Smooth muscle cell (in vitro differentiated cells): ENCODE measurements around the gene ZCCHC4. TPM values are rescaled to one million over a fixed set of nuclear protein-coding genes. Genes with fewer than 3 reads are reported as not detected.

Source experiments
- DNase-seq: peaks from one replicate; lab custom pipeline; 2025; ENCODE audit not compliant: unreplicated experiment; lab: John Stamatoyannopoulos, UW
- H2AFZ ChIP-seq: fragments of 200-600 bp; sonication (generic); 2 replicates; pipeline ENCODE4 v1.6.0; 2016; ENCODE audit warnings: antibody characterized with exemption, low read depth, mild to moderate bottlenecking
- H3F3A ChIP-seq: fragments of 200-600 bp; sonication (generic); 2 replicates; pipeline ENCODE4 v1.6.0; 2017; ENCODE audit warnings: antibody characterized with exemption, low read depth
- H3K27ac ChIP-seq: fragments of 200-600 bp; sonication (generic); 2 replicates; pipeline ENCODE4 v1.5.1; 2016; ENCODE audit warnings: low read depth, mild to moderate bottlenecking
- H3K27me3 ChIP-seq: fragments of 200-600 bp; sonication (generic); 2 replicates; pipeline ENCODE4 v1.6.1; 2016; ENCODE audit warnings: low read depth, mild to moderate bottlenecking
- H3K36me3 ChIP-seq: fragments of 200-600 bp; sonication (generic); 2 replicates; pipeline ENCODE4 v1.5.1; 2016; ENCODE audit warnings: low read depth
- H3K4me1 ChIP-seq: fragments of 200-600 bp; sonication (generic); 2 replicates; pipeline ENCODE4 v1.5.1; 2016; ENCODE audit warnings: low read depth
- H3K4me2 ChIP-seq: fragments of 200-600 bp; sonication (generic); 2 replicates; pipeline ENCODE4 v1.6.0; 2016; ENCODE audit warnings: mild to moderate bottlenecking
- H3K4me3 ChIP-seq: fragments of 200-600 bp; sonication (generic); 2 replicates; pipeline ENCODE4 v1.5.1; 2016; ENCODE audit warnings: mild to moderate bottlenecking
- H3K79me2 ChIP-seq: fragments of 200-600 bp; sonication (generic); 2 replicates; pipeline ENCODE4 v1.6.0; 2016; ENCODE audit warnings: low read depth, mild to moderate bottlenecking
- H3K9ac ChIP-seq: fragments of 200-600 bp; sonication (generic); 2 replicates; pipeline ENCODE4 v1.6.0; 2016; ENCODE audit warnings: low read depth
- H3K9me3 ChIP-seq: fragments of 200-600 bp; sonication (generic); replicated peaks from 2 replicates; pipeline ENCODE4 v1.5.1; 2016; ENCODE audit warnings: low read depth
- H4K20me1 ChIP-seq: fragments of 200-600 bp; sonication (generic); 2 replicates; pipeline ENCODE4 v1.6.0; 2016; ENCODE audit warnings: low read depth
- WGBS: methylation state at CpG from one replicate; pipeline ENCODE4 v1.1.7; 2016; ENCODE audit warnings: low lambda C conversion rate; 5-methylcytosine and 5-hydroxymethylcytosine counted together
- polyA plus RNA-seq: library from polyadenylated mRNA; unstranded; fragments of >200 nt; fragmentation: Nextera tagmentation; extraction: Ambion mirVana; gene quantifications from 2 replicates; pipeline ENCODE4 v1.2.1, GENCODE V29; 2016
- total RNA-seq: library from RNA; depleted of rRNA; stranded (reverse); fragments of >200 nt; gene quantifications from 2 replicates; pipeline ENCODE4 v1.2.3, GENCODE V29; 2014
- TF ChIP-seq, protein P1 (sequence below): fragments of 200-600 bp; sonication (generic); IDR thresholded peaks from 2 replicates; pipeline ENCODE4 v1.5.1; 2017; ENCODE audit warnings: borderline replicate concordance, mild to moderate bottlenecking, antibody characterized with exemption; ENCODE audit not compliant: insufficient read depth, poor library complexity, severe bottlenecking

ZCCHC4 gene
- total and polyA plus RNA-seq, 2 experiments from 2014 or later, result 11.9 to 14.1 TPM

DNA sequence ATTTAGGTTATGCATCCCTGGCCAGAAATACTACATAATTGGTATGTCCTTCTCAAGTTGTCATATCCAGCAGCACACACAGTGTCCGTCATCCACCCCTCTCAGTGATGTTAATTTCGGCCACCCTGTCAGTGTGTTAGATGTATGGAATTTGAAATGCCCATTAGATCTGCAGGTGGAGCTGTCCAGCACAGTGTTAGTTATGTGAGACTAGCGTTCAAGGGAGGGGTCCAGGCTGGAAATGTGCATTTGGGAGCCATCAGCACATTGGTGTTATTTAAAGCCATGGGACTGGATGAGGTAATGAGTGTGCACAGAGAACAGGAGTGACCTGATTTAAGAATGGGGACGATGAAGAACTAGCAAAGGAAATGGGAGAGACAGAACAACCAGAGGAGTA, 86.9 kb downstream of the ZCCHC4 start:
- H3K36me3 ChIP-seq, result peaks cover 38% of the 10 kb centered on the region
- no peaks in the 10 kb centered on the region for H3K4me1 ChIP-seq
- peaks cover 12% of the 10 kb centered on the region for H3K9me3 ChIP-seq
- H4K20me1 ChIP-seq, result no peaks in the 10 kb centered on the region
- DNase-seq, result no peak
- no peaks in the 10 kb centered on the region for H3F3A ChIP-seq
- no peak overlapping the region for H3K27ac ChIP-seq
- TF ChIP-seq, protein P1, sequence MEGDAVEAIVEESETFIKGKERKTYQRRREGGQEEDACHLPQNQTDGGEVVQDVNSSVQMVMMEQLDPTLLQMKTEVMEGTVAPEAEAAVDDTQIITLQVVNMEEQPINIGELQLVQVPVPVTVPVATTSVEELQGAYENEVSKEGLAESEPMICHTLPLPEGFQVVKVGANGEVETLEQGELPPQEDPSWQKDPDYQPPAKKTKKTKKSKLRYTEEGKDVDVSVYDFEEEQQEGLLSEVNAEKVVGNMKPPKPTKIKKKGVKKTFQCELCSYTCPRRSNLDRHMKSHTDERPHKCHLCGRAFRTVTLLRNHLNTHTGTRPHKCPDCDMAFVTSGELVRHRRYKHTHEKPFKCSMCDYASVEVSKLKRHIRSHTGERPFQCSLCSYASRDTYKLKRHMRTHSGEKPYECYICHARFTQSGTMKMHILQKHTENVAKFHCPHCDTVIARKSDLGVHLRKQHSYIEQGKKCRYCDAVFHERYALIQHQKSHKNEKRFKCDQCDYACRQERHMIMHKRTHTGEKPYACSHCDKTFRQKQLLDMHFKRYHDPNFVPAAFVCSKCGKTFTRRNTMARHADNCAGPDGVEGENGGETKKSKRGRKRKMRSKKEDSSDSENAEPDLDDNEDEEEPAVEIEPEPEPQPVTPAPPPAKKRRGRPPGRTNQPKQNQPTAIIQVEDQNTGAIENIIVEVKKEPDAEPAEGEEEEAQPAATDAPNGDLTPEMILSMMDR, result no peak
- no peaks in the 10 kb centered on the region for H3K27me3 ChIP-seq
- H3K4me3 ChIP-seq, result no peak overlapping the region
- WGBS, result 97% methylated on average over 4 of the region's 4 CpGs
- H3K4me2 ChIP-seq, result no peak overlapping the region
- no peak overlapping the region for H2AFZ ChIP-seq
- H3K79me2 ChIP-seq, result no peaks in the 10 kb centered on the region
- H3K9ac ChIP-seq, result no peak overlapping the region

DNA sequence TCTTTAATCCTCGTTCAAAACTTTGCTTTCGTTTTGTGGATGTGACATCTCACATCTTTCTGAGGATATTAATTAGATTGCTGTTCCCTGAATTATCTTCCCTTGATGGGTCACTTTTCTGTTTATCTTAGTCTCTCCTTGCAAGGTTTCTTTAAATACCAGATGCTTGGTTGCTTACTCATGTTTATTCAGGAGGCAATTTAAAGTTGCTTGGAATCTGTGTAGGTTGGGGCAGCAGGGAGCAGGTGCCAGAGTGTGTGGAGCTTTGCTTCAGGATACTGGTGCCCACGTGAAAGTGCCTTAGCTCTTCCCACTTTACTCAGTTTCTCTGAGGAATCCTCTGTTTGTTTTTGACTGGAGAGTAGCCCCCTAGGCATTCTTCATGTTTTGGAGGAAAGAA, 88.5 kb downstream of the ZCCHC4 start:
- WGBS, result 91% methylated on average over 3 of the region's 3 CpGs
- Histone ChIP-seq H3K9ac (no peak overlapping the region), H3K4me2 (no peak overlapping the region), H3K4me1 (no peaks in the 10 kb centered on the region), H3K79me2 (no peaks in the 10 kb centered on the region), H3K27me3 (no peaks in the 10 kb centered on the region), H4K20me1 (no peaks in the 10 kb centered on the region), H3K27ac (no peak overlapping the region), H3K36me3 (peaks cover 35% of the 10 kb centered on the region), H3K4me3 (no peak overlapping the region), H3K9me3 (peaks cover 12% of the 10 kb centered on the region), H3F3A (no peaks in the 10 kb centered on the region), H2AFZ (no peak overlapping the region)
- TF ChIP-seq, protein P1, result no peak
- DNase-seq, result no peak

DNA sequence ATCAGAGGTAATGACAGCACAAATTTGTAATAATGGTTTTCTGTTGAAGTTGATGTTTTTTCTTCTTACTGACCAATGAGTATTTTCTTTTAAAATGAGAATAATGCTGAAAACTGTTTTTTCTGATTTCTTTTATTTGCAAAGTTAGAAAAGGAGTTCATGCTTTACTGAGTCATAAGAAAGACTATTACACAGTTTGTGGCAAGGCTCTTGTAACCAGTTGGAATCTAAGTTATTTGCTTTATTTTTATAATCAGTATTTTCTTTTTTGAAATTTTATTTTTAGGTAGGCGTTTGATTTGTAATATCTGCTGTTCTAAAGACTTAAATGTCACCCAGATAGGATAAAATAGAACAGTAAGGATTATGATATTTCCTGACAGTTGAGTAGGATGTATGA, 89.9 kb downstream of the ZCCHC4 start:
- TF ChIP-seq, protein P1, result no peak
- 97% methylated on average over 1 of the region's 1 CpG for WGBS
- Histone ChIP-seq H3F3A (no peaks in the 10 kb centered on the region), H3K4me2 (no peak overlapping the region), H3K9me3 (peaks cover under 1% of the 10 kb centered on the region), H3K27me3 (no peaks in the 10 kb centered on the region), H3K4me3 (no peak overlapping the region), H3K36me3 (peaks cover 27% of the 10 kb centered on the region), H4K20me1 (no peaks in the 10 kb centered on the region), H3K27ac (no peak overlapping the region), H3K79me2 (no peaks in the 10 kb centered on the region), H3K9ac (no peak overlapping the region), H2AFZ (no peak overlapping the region), H3K4me1 (no peaks in the 10 kb centered on the region)
- DNase-seq, result no peak

DNA sequence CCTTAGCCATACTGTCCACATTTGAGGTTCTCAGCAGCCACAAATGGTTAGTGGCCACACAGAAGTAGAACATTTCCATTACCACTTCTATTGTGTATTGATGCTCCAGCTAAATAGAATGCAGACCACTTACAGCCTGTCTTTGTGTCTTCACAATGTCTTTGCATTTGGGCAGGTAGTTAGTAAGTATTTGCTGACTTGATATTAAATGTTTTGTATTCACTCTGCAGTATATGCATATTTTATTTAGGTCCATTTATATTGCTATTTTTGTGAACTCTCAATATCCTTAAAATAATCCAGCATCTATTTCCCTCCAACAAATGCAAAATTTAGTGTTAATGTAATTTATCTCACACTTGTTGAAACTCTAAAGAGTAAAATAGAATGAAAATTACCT, 91.1 kb downstream of the ZCCHC4 start:
- no peaks in the 10 kb centered on the region for H3K79me2 ChIP-seq
- no peaks in the 10 kb centered on the region for H3K9me3 ChIP-seq
- H3K4me3 ChIP-seq, result no peak overlapping the region
- no peaks in the 10 kb centered on the region for H4K20me1 ChIP-seq
- no peak overlapping the region for H2AFZ ChIP-seq
- H3K4me1 ChIP-seq, result no peaks in the 10 kb centered on the region
- H3K4me2 ChIP-seq, result no peak overlapping the region
- H3K27ac ChIP-seq, result no peak overlapping the region
- peaks cover 22% of the 10 kb centered on the region for H3K36me3 ChIP-seq
- no peaks in the 10 kb centered on the region for H3K27me3 ChIP-seq
- no peak for DNase-seq
- no peaks in the 10 kb centered on the region for H3F3A ChIP-seq
- no peak overlapping the region for H3K9ac ChIP-seq
- TF ChIP-seq, protein P1, result no peak
